Measurements from ENCODE around the gene NFATC3.

The NFATC3 gene

DNA sequence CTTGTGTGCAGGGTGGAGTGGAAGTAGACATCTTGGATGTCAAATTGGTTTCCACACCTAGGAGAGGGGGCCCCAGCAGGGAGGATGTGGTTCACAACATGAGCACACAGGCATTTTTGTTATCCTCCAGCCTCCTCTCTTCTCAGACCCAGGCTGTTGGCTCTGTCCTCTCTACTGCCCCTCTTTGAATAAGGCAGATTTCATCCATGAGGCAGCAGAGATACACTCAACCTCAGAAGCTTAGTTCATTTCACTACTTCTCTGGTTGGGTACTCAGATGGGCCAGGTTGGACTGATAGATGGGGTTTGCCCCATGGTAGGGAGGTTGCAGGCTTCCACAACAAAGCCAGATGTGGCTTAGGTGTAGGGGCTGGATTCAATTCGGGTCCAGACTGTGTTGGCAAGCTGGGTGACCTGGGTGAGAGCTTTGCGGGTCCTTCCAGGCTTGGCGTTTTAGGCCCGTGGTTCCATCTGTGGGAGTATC lies 22.2 kb upstream of the NFATC3 start:
- H2AFZ ChIP-seq (ENCODE audit: low read length, unreplicated experiment): no peak overlapping the region
- no peaks in the 10 kb centered on the region for H3K79me2 ChIP-seq (ENCODE audit: control insufficient read depth, insufficient read depth, low read length, unreplicated experiment)
- H3K27me3 ChIP-seq (ENCODE audit: insufficient read depth, low read length): no peaks in the 10 kb centered on the region
- H3K36me3 ChIP-seq (ENCODE audit: insufficient read depth, low read length): no peaks in the 10 kb centered on the region
- H3K4me1 ChIP-seq (ENCODE audit: control insufficient read depth, insufficient read depth, low read length, unreplicated experiment): peaks cover 31% of the 10 kb centered on the region
- no peak overlapping the region for H3K27ac ChIP-seq (ENCODE audit: low read depth, low read length)
- no peak overlapping the region for H3K4me3 ChIP-seq (ENCODE audit: low read depth, low read length)

GRCh38 chr16:68064791-68065365 lies 20.3 kb upstream of the NFATC3 start:
- Histone ChIP-seq H3K27ac (ENCODE audit: low read depth, low read length) (peak overlapping the region; percentile 94), H3K36me3 (ENCODE audit: insufficient read depth, low read length) (peaks cover 4% of the 10 kb centered on the region; the same call in 1 of the 2 replicates), H2AFZ (ENCODE audit: low read length, unreplicated experiment) (no peak overlapping the region), H3K79me2 (ENCODE audit: control insufficient read depth, insufficient read depth, low read length, unreplicated experiment) (no peaks in the 10 kb centered on the region), H3K27me3 (ENCODE audit: insufficient read depth, low read length) (no peaks in the 10 kb centered on the region), H3K4me1 (ENCODE audit: control insufficient read depth, insufficient read depth, low read length, unreplicated experiment) (peaks cover 35% of the 10 kb centered on the region), H3K4me3 (ENCODE audit: low read depth, low read length) (no peak overlapping the region)

GRCh38 chr16:68065716-68066305 lies 19.4 kb upstream of the NFATC3 start:
- H3K27ac ChIP-seq (ENCODE audit: low read depth, low read length): peak overlapping the region; percentile 94
- 0 out of 2 replicates have a peak overlapping the region, but pooled peaks have one; percentile 35 for H3K4me3 ChIP-seq (ENCODE audit: low read depth, low read length)
- H3K27me3 ChIP-seq (ENCODE audit: insufficient read depth, low read length): no peaks in the 10 kb centered on the region
- peaks cover 35% of the 10 kb centered on the region for H3K4me1 ChIP-seq (ENCODE audit: control insufficient read depth, insufficient read depth, low read length, unreplicated experiment)
- H2AFZ ChIP-seq (ENCODE audit: low read length, unreplicated experiment): no peak overlapping the region
- no peaks in the 10 kb centered on the region for H3K79me2 ChIP-seq (ENCODE audit: control insufficient read depth, insufficient read depth, low read length, unreplicated experiment)
- H3K36me3 ChIP-seq (ENCODE audit: insufficient read depth, low read length): peaks cover 4% of the 10 kb centered on the region; the same call in 1 of the 2 replicates

DNA sequence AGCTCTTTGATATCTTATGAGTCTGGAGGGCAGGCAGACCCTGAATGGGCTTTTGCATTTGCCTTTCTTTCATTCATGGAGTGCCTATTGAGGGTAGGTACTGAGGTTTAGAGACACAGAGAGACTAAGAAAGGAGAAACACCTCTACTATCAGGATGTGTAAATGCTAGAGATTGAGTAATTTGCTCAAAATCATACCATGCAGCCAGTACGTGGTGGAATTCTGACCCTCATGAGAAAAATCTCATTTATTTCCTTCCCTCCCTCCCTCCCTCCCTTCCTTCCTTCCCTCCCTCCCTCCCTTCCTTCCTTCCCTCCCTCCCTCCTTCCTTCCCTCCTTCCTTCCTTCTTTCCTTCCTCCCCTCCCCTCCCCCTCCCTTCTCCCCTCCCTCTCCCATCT lies 18.4 kb upstream of the NFATC3 start:
- peaks cover 36% of the 10 kb centered on the region for H3K4me1 ChIP-seq (ENCODE audit: control insufficient read depth, insufficient read depth, low read length, unreplicated experiment)
- no peak overlapping the region for H3K4me3 ChIP-seq (ENCODE audit: low read depth, low read length)
- H3K27ac ChIP-seq (ENCODE audit: low read depth, low read length): no peak overlapping the region
- no peaks in the 10 kb centered on the region for H3K27me3 ChIP-seq (ENCODE audit: insufficient read depth, low read length)
- H3K79me2 ChIP-seq (ENCODE audit: control insufficient read depth, insufficient read depth, low read length, unreplicated experiment): no peaks in the 10 kb centered on the region
- H3K36me3 ChIP-seq (ENCODE audit: insufficient read depth, low read length): peaks cover 9% of the 10 kb centered on the region; the same call in 1 of the 2 replicates
- H2AFZ ChIP-seq (ENCODE audit: low read length, unreplicated experiment): no peak overlapping the region

GRCh38 chr16:68068926-68069325 lies 16.2 kb upstream of the NFATC3 start:
- no peaks in the 10 kb centered on the region for H3K27me3 ChIP-seq (ENCODE audit: insufficient read depth, low read length)
- H3K27ac ChIP-seq (ENCODE audit: low read depth, low read length): no peak overlapping the region
- H3K4me1 ChIP-seq (ENCODE audit: control insufficient read depth, insufficient read depth, low read length, unreplicated experiment): peaks cover 44% of the 10 kb centered on the region
- no peak overlapping the region for H3K4me3 ChIP-seq (ENCODE audit: low read depth, low read length)
- peaks cover 9% of the 10 kb centered on the region; the same call in 1 of the 2 replicates for H3K36me3 ChIP-seq (ENCODE audit: insufficient read depth, low read length)
- H3K79me2 ChIP-seq (ENCODE audit: control insufficient read depth, insufficient read depth, low read length, unreplicated experiment): no peaks in the 10 kb centered on the region
- H2AFZ ChIP-seq (ENCODE audit: low read length, unreplicated experiment): no peak overlapping the region

DNA sequence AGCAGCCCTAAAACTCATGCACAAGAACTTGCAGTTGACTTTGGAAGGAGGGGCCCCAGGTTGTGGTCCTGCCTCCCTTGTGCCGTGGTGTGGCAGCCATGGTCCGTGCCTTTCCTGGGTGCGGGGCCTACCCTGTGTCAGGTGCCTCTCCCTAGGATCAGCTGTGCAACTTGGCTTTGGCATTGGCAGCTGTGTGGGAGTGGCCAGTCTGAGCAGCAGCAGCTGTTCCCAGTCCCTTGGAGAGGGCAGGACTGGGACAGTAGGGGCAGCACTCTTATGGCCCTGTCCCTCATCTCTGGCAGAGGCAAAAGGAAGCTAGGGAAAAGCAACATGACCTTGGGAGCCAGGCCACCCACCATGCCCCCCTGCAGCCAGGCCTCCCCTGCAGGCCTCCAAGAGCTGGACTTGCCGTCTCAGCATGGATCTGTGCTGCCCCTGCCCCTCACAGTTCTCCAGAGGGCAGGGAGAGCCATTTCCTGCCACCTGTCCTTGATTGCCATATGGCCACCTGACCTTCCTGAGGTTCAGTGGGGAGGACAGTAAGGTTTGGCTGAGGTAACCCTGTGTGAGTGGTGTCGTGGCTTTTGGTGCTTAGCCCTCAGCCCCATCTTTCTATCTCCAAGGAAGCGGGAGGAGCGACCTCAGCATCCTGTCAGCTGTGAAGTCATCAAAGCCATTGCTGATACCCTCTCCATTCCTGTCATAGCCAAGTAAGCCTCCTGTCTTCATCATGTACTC lies 15.5 kb upstream of the NFATC3 start:
- Histone ChIP-seq H3K4me1 (ENCODE audit: control insufficient read depth, insufficient read depth, low read length, unreplicated experiment) (peaks cover 36% of the 10 kb centered on the region), H3K4me3 (ENCODE audit: low read depth, low read length) (no peak overlapping the region), H2AFZ (ENCODE audit: low read length, unreplicated experiment) (no peak overlapping the region), H3K36me3 (ENCODE audit: insufficient read depth, low read length) (peaks cover 13% of the 10 kb centered on the region; the same call in 1 of the 2 replicates), H3K27ac (ENCODE audit: low read depth, low read length) (no peak overlapping the region), H3K79me2 (ENCODE audit: control insufficient read depth, insufficient read depth, low read length, unreplicated experiment) (no peaks in the 10 kb centered on the region), H3K27me3 (ENCODE audit: insufficient read depth, low read length) (no peaks in the 10 kb centered on the region)

GRCh38 chr16:68070249-68070730 lies 14.9 kb upstream of the NFATC3 start:
- H3K4me3 ChIP-seq (ENCODE audit: low read depth, low read length): no peak overlapping the region
- H3K36me3 ChIP-seq (ENCODE audit: insufficient read depth, low read length): peaks cover 14% of the 10 kb centered on the region; the same call in 1 of the 2 replicates
- peaks cover 30% of the 10 kb centered on the region for H3K4me1 ChIP-seq (ENCODE audit: control insufficient read depth, insufficient read depth, low read length, unreplicated experiment)
- H3K27ac ChIP-seq (ENCODE audit: low read depth, low read length): no peak overlapping the region
- no peaks in the 10 kb centered on the region for H3K79me2 ChIP-seq (ENCODE audit: control insufficient read depth, insufficient read depth, low read length, unreplicated experiment)
- no peaks in the 10 kb centered on the region for H3K27me3 ChIP-seq (ENCODE audit: insufficient read depth, low read length)
- no peak overlapping the region for H2AFZ ChIP-seq (ENCODE audit: low read length, unreplicated experiment)

DNA sequence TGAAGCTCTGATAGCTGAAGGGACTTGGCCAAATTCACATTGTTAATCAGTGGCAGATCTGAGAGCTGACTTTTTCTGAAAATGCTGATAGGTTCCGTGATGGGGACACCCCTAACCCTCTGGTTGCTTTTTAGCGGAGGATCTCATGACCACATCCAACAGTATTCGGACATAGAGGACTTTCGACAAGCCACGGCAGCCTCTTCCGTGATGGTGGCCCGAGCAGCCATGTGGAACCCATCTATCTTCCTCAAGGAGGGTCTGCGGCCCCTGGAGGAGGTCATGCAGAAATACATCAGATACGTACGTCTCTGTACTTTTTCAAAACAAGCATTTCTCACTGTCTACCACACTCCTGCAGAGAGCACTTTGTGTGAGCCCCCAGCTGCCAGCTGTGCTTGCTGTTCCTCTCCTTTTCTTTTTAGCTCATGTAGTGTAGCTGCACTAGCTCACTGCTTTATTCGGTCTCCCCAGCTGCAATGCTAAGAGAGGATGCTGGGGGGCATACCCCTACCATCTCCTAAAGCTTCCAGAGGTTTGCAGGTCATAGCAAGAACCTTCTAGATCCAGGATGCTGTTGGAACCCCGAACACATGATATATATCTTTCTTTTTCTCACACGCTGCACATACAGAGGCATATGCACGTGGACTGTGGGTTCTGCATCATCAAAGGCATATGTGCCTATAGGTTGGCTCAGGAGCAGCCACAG lies 14.2 kb upstream of the NFATC3 start:
- H3K27me3 ChIP-seq (ENCODE audit: insufficient read depth, low read length): no peaks in the 10 kb centered on the region
- H3K27ac ChIP-seq (ENCODE audit: low read depth, low read length): no peak overlapping the region
- no peaks in the 10 kb centered on the region for H3K79me2 ChIP-seq (ENCODE audit: control insufficient read depth, insufficient read depth, low read length, unreplicated experiment)
- no peak overlapping the region for H3K4me3 ChIP-seq (ENCODE audit: low read depth, low read length)
- H3K4me1 ChIP-seq (ENCODE audit: control insufficient read depth, insufficient read depth, low read length, unreplicated experiment): peaks cover 23% of the 10 kb centered on the region
- H3K36me3 ChIP-seq (ENCODE audit: insufficient read depth, low read length): peaks cover 14% of the 10 kb centered on the region; the same call in 1 of the 2 replicates
- H2AFZ ChIP-seq (ENCODE audit: low read length, unreplicated experiment): no peak overlapping the region

GRCh38 chr16:68071518-68071901 lies 13.7 kb upstream of the NFATC3 start:
- H3K79me2 ChIP-seq (ENCODE audit: control insufficient read depth, insufficient read depth, low read length, unreplicated experiment): no peaks in the 10 kb centered on the region
- H3K4me1 ChIP-seq (ENCODE audit: control insufficient read depth, insufficient read depth, low read length, unreplicated experiment): peaks cover 18% of the 10 kb centered on the region
- H3K27ac ChIP-seq (ENCODE audit: low read depth, low read length): no peak overlapping the region
- no peak overlapping the region for H3K4me3 ChIP-seq (ENCODE audit: low read depth, low read length)
- no peaks in the 10 kb centered on the region for H3K27me3 ChIP-seq (ENCODE audit: insufficient read depth, low read length)
- no peak overlapping the region for H2AFZ ChIP-seq (ENCODE audit: low read length, unreplicated experiment)
- H3K36me3 ChIP-seq (ENCODE audit: insufficient read depth, low read length): peaks cover 14% of the 10 kb centered on the region; the same call in 1 of the 2 replicates

DNA sequence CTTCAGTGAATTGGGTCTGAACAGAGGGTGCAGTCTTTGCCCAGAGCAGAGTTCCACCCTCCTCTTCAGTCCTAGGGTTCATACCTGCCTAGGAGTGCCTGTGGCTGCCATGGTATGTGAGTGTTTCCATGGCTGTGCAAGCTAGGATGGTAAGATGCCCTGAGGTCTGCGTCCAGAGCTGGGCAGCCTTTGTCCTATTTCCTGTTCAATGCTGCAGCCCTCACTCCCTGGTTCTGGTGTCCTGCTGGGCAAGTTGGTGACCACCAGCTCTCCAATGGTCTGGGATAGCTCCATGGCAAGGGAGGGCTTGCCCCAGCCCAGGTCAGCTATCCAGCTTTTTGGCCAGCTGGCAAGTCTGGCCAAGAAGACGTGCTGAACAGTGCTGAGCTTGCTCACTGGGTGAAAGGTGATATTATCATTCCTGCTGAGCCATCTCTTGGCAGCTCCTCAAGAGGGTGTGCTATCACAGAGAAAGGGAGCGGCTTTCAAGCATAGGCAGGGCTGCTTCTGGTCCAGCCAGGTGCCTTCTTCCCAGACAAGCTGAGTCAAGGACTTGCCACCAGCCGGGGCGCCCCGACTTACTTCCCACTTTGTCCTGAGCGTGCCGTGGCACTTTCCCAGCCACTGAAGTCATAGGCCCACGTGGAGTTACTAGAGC lies 13.0 kb upstream of the NFATC3 start:
- H3K4me3 ChIP-seq (ENCODE audit: low read depth, low read length): no peak overlapping the region
- H3K79me2 ChIP-seq (ENCODE audit: control insufficient read depth, insufficient read depth, low read length, unreplicated experiment): no peaks in the 10 kb centered on the region
- peaks cover 14% of the 10 kb centered on the region; the same call in 1 of the 2 replicates for H3K36me3 ChIP-seq (ENCODE audit: insufficient read depth, low read length)
- H3K4me1 ChIP-seq (ENCODE audit: control insufficient read depth, insufficient read depth, low read length, unreplicated experiment): peaks cover 16% of the 10 kb centered on the region
- no peak overlapping the region for H2AFZ ChIP-seq (ENCODE audit: low read length, unreplicated experiment)
- no peak overlapping the region for H3K27ac ChIP-seq (ENCODE audit: low read depth, low read length)
- H3K27me3 ChIP-seq (ENCODE audit: insufficient read depth, low read length): no peaks in the 10 kb centered on the region
